ENCODE results near the gene CCDC142. TPM values are rescaled to one million over a fixed set of nuclear protein-coding genes. Genes with fewer than 3 reads are reported as not detected.
A peak's percentile ranks its signal among the peaks of the same experiment; 100 is the strongest.

The CCDC142 gene
- total and polyA plus RNA-seq, 10 of the 15 experiments (the other 5 are each of a cell fraction or from before 2014, with no cell fraction given) = 0.93 to 16.9 (median 9.0) TPM

DNA sequence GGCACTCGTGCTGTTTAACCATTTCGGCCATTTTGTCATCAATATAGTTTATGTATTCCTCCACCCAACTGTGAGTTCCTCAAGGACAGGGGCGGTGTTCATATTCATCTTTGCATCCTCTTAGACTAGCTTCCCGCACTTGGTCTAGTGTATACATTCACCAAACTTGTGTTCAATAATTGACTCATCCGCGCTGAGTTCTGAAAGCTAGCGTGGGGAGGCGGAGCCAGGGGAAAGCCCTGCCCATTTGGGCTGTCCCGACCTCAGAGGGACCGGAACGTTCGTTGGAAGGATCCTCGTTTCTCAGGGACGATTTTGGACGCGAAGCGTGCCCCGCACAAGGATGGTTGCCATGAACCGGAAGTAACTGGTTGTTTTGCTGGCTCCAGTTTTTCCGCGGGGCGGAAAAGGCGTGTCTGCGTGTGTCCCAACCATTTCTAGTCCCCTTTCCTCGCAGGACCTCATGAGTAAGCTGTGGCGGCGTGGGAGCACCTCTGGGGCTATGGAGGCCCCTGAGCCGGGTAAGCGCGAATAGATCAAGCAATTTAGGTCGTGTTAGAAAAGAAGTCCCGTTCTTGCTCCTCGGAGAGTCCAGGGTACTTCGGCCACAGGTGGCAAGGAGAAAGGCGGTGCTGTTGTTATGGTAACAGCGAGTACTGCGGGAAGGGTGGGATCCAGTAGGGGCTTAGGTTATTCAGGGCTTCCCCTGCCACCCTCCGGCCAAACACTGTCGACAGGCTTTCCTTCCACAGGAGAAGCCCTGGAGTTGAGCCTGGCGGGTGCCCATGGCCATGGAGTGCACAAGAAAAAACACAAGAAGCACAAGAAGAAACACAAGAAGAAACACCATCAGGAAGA, 27.9 kb downstream of the CCDC142 start, which contains the start of gene INO80B (continued):
- TF ChIP-seq KAT2A (conservative IDR thresholded peaks at IDR 0.05; ENCODE audit: control insufficient read depth, low read depth, low read length) (no peak), JUND (IDR thresholded peaks at IDR 0.05; ENCODE audit: low read depth, low read length) (no peak), SP1 (IDR thresholded peaks at IDR 0.05; ENCODE audit: low read depth, low read length) (peak; percentile 93), CREB1 (IDR thresholded peaks at IDR 0.05; ENCODE audit: low read depth) (peak; percentile 81), ZZZ3 (IDR thresholded peaks at IDR 0.05; ENCODE audit: control insufficient read depth, insufficient read length, low read depth) (no peak), PAX8 (IDR thresholded peaks at IDR 0.05) (peak; percentile 33; the same call in 1 of the 2 replicates), ESRRA (IDR thresholded peaks at IDR 0.05; ENCODE audit: low read length) (peak; percentile 66; the same call in 1 of the 2 replicates), DPF2 (IDR thresholded peaks at IDR 0.05) (no peak), POLR2AphosphoS2 (IDR thresholded peaks at IDR 0.05; ENCODE audit: low read depth, low read length) (peak; percentile 45; the same call in 1 of the 2 replicates), RELA (IDR thresholded peaks at IDR 0.05; ENCODE audit: borderline replicate concordance, partially characterized antibody) (peak; percentile 97), POLR2A (IDR thresholded peaks at IDR 0.05; ENCODE audit: low read depth, low read length) (peak; percentile 58), BMI1 (IDR thresholded peaks at IDR 0.05; ENCODE audit: borderline replicate concordance) (peak; percentile 96), RFX5 (IDR thresholded peaks at IDR 0.05; ENCODE audit: low read depth, low read length) (peak; percentile 46; the same call in 1 of the 2 replicates), POU2F2 (IDR thresholded peaks at IDR 0.05; ENCODE audit: borderline replicate concordance, low read depth, low read length) (peak; percentile 68; the same call in 1 of the 3 replicates), TAF1 (IDR thresholded peaks at IDR 0.05; ENCODE audit: borderline replicate concordance, low read depth, low read length) (peak; percentile 63), PAX5 (IDR thresholded peaks at IDR 0.05; ENCODE audit: borderline replicate concordance, low read depth, low read length) (peak; percentile 58; the same call in 1 of the 2 replicates)
- TF ChIP-seq, protein P1, sequence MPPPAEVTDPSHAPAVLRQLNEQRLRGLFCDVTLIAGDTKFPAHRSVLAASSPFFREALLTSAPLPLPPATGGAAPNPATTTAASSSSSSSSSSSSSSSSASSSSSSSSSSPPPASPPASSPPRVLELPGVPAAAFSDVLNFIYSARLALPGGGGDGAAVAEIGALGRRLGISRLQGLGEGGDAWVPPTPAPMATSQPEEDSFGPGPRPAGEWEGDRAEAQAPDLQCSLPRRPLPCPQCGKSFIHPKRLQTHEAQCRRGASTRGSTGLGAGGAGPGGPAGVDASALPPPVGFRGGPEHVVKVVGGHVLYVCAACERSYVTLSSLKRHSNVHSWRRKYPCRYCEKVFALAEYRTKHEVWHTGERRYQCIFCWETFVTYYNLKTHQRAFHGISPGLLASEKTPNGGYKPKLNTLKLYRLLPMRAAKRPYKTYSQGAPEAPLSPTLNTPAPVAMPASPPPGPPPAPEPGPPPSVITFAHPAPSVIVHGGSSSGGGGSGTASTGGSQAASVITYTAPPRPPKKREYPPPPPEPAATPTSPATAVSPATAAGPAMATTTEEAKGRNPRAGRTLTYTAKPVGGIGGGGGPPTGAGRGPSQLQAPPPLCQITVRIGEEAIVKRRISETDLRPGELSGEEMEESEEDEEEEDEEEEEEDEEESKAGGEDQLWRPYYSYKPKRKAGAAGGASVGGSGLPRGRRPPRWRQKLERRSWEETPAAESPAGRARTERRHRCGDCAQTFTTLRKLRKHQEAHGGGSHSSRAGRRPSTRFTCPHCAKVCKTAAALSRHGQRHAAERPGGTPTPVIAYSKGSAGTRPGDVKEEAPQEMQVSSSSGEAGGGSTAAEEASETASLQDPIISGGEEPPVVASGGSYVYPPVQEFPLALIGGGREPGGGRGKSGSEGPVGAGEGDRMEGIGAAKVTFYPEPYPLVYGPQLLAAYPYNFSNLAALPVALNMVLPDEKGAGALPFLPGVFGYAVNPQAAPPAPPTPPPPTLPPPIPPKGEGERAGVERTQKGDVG (CRISPR knock-in tag; IDR thresholded peaks at IDR 0.05) = no peak
- TF ChIP-seq, protein P2, sequence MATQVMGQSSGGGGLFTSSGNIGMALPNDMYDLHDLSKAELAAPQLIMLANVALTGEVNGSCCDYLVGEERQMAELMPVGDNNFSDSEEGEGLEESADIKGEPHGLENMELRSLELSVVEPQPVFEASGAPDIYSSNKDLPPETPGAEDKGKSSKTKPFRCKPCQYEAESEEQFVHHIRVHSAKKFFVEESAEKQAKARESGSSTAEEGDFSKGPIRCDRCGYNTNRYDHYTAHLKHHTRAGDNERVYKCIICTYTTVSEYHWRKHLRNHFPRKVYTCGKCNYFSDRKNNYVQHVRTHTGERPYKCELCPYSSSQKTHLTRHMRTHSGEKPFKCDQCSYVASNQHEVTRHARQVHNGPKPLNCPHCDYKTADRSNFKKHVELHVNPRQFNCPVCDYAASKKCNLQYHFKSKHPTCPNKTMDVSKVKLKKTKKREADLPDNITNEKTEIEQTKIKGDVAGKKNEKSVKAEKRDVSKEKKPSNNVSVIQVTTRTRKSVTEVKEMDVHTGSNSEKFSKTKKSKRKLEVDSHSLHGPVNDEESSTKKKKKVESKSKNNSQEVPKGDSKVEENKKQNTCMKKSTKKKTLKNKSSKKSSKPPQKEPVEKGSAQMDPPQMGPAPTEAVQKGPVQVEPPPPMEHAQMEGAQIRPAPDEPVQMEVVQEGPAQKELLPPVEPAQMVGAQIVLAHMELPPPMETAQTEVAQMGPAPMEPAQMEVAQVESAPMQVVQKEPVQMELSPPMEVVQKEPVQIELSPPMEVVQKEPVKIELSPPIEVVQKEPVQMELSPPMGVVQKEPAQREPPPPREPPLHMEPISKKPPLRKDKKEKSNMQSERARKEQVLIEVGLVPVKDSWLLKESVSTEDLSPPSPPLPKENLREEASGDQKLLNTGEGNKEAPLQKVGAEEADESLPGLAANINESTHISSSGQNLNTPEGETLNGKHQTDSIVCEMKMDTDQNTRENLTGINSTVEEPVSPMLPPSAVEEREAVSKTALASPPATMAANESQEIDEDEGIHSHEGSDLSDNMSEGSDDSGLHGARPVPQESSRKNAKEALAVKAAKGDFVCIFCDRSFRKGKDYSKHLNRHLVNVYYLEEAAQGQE (IDR thresholded peaks at IDR 0.05; ENCODE audit: low read depth, low read length) = 0 out of 2 replicates have a peak, but pooled peaks have one; percentile 8
- TF ChIP-seq, protein P3, sequence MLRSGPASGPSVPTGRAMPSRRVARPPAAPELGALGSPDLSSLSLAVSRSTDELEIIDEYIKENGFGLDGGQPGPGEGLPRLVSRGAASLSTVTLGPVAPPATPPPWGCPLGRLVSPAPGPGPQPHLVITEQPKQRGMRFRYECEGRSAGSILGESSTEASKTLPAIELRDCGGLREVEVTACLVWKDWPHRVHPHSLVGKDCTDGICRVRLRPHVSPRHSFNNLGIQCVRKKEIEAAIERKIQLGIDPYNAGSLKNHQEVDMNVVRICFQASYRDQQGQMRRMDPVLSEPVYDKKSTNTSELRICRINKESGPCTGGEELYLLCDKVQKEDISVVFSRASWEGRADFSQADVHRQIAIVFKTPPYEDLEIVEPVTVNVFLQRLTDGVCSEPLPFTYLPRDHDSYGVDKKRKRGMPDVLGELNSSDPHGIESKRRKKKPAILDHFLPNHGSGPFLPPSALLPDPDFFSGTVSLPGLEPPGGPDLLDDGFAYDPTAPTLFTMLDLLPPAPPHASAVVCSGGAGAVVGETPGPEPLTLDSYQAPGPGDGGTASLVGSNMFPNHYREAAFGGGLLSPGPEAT (IDR thresholded peaks at IDR 0.05; ENCODE audit: low read depth) = peak; percentile 94
- TF ChIP-seq, protein P4, sequence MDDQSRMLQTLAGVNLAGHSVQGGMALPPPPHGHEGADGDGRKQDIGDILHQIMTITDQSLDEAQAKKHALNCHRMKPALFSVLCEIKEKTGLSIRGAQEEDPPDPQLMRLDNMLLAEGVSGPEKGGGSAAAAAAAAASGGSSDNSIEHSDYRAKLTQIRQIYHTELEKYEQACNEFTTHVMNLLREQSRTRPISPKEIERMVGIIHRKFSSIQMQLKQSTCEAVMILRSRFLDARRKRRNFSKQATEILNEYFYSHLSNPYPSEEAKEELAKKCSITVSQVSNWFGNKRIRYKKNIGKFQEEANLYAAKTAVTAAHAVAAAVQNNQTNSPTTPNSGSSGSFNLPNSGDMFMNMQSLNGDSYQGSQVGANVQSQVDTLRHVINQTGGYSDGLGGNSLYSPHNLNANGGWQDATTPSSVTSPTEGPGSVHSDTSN (IDR thresholded peaks at IDR 0.05; ENCODE audit: insufficient replicate concordance, low read depth, low read length) = no peak

Measured in GM12878 (cell line).